SK-N-DZ (cell line): ENCODE results near the gene PLAGL1.

Experiments
- small RNA-seq, 2 experiments: library from RNA; depleted of rRNA; stranded (forward); fragments of <200 nt; gene quantifications; one replicate each; pipeline ENCODE3, GENCODE V24; 2014

Gene PLAGL1

Small RNAs within 50 kb of the gene (small RNA-seq; reads per million reads assigned to genes)
- gene RF02143: 0 reads per million in 2 experiments
